ENCODE results near the gene IFNLR1.

Gene IFNLR1

GRCh38 chr1:24175033-24175755 lies 11.9 kb downstream of the IFNLR1 start:
- FAIRE-seq = no peak

GRCh38 chr1:24173638-24174575 lies 13.2 kb downstream of the IFNLR1 start:
- no peak for FAIRE-seq

- no peak for FAIRE-seq
Observed at GRCh38 chr1:24172598-24172997, 14.5 kb downstream of the IFNLR1 start.

GRCh38 chr1:24169286-24169685 lies 17.8 kb downstream of the IFNLR1 start:
- no peak for FAIRE-seq

GRCh38 chr1:24168245-24168644 lies 18.8 kb downstream of the IFNLR1 start:
- FAIRE-seq = no peak

GRCh38 chr1:24167008-24167407 lies 20.1 kb downstream of the IFNLR1 start:
- no peak for FAIRE-seq

GRCh38 chr1:24165500-24165899 lies 21.6 kb downstream of the IFNLR1 start:
- FAIRE-seq = no peak

GRCh38 chr1:24164004-24164403 lies 23.1 kb downstream of the IFNLR1 start:
- no peak for FAIRE-seq

- FAIRE-seq = no peak
Observed at GRCh38 chr1:24162201-24162600, 24.9 kb downstream of the IFNLR1 start.

- no peak for FAIRE-seq
Observed at GRCh38 chr1:24161270-24161669, 25.8 kb downstream of the IFNLR1 start.

GRCh38 chr1:24159366-24159765 lies 27.7 kb downstream of the IFNLR1 start:
- no peak for FAIRE-seq

GRCh38 chr1:24157918-24158481 lies 29.1 kb downstream of the IFNLR1 start:
- no peak for FAIRE-seq

- no peak for FAIRE-seq
Observed at GRCh38 chr1:24156542-24157260, 30.4 kb downstream of the IFNLR1 start.

- no peak for FAIRE-seq
Observed at GRCh38 chr1:24155011-24155782, 31.9 kb downstream of the IFNLR1 start.

GRCh38 chr1:24154215-24154614 lies 32.9 kb downstream of the IFNLR1 start:
- FAIRE-seq = no peak

GRCh38 chr1:24152631-24153494 lies 34.2 kb downstream of the IFNLR1 start:
- FAIRE-seq = no peak

GRCh38 chr1:24151175-24151533 lies 35.9 kb downstream of the IFNLR1 start:
- no peak for FAIRE-seq

GRCh38 chr1:24150234-24151174 lies 36.6 kb downstream of the IFNLR1 start:
- FAIRE-seq = no peak

GRCh38 chr1:24149866-24150233 lies 37.2 kb downstream of the IFNLR1 start:
- no peak for FAIRE-seq

GRCh38 chr1:24147816-24148215 lies 39.3 kb downstream of the IFNLR1 start:
- no peak for FAIRE-seq
